GM20431 (cell line): ENCODE measurements around the gene TRAIP.
"Not testable (repeated sequence)": the region's sequence is repeated elsewhere in the genome, so short reads cannot be mapped to it uniquely, and the experiment has no call there.

ENCODE experiments used
- in situ Hi-C: fragments of 300-500 bp; cut with MseI, MboI; formaldehyde crosslinking; loops from one replicate; pipeline ENCODE4 v1.15.0; 2020; ENCODE audit warnings: low sequenced_read_pairs; ENCODE audit not compliant: unreplicated experiment

Gene TRAIP

GRCh38 chr3:49831341-49831740 is 25.0 kb downstream of the TRAIP start:
- in situ Hi-C loops, result no loop called here

- in situ Hi-C loops, result no loop called here
Measured at GRCh38 chr3:49826016-49826415, 30.3 kb downstream of the TRAIP start.

GRCh38 chr3:49823131-49823530 is 33.2 kb downstream of the TRAIP start:
- in situ Hi-C loops, result not testable (repeated sequence)

- in situ Hi-C loops, result no loop called here
Measured at GRCh38 chr3:49813497-49814174, 42.7 kb downstream of the TRAIP start, which contains the start of gene UBA7. TSS of gene UBA7 (minus strand) at chr3:49813953. CDS start at chr3:49813787, 166 bp downstream.

- in situ Hi-C loops, result no loop called here
Measured at GRCh38 chr3:49812916-49813496, 43.4 kb downstream of the TRAIP start.

GRCh38 chr3:49807431-49808114 is 48.8 kb downstream of the TRAIP start:
- in situ Hi-C loops, result no loop called here

- in situ Hi-C loops, result no loop called here
Measured at GRCh38 chr3:49806850-49807249, 49.5 kb downstream of the TRAIP start.

GRCh38 chr3:49805897-49806701 is 50.3 kb downstream of the TRAIP start:
- in situ Hi-C loops, result no loop called here

GRCh38 chr3:49805367-49805782 is 51.0 kb downstream of the TRAIP start:
- in situ Hi-C loops, result no loop called here

- in situ Hi-C loops, result no loop called here
Measured at GRCh38 chr3:49804141-49805041, 52.0 kb downstream of the TRAIP start.

- in situ Hi-C loops, result no loop called here
Measured at GRCh38 chr3:49803465-49804140, 52.8 kb downstream of the TRAIP start.

GRCh38 chr3:49802719-49803464 is 53.5 kb downstream of the TRAIP start, which contains the start of gene INKA1:
TSS of gene INKA1 (plus strand) at chr3:49803261. CDS start at chr3:49803393, 132 bp downstream.
- in situ Hi-C loops, result no loop called here

- in situ Hi-C loops, result no loop called here
Measured at GRCh38 chr3:49801160-49801559, 55.2 kb downstream of the TRAIP start.

GRCh38 chr3:49799761-49800160 is 56.6 kb downstream of the TRAIP start, which contains the start of gene CDHR4:
TSS of gene CDHR4 (minus strand) at chr3:49799873. CDS start at chr3:49799812, 61 bp downstream.
- in situ Hi-C loops, result no loop called here

GRCh38 chr3:49799105-49799504 is 57.3 kb downstream of the TRAIP start:
- in situ Hi-C loops, result no loop called here

GRCh38 chr3:49794926-49795905 is 61.1 kb downstream of the TRAIP start:
- in situ Hi-C loops, result no loop called here

- in situ Hi-C loops, result no loop called here
Measured at GRCh38 chr3:49794431-49794830, 61.9 kb downstream of the TRAIP start.
